Astrocyte (in vitro differentiated cells and primary cell): ENCODE data around the gene PYURF. TPM values are rescaled to one million over a fixed set of nuclear protein-coding genes. Genes with fewer than 3 reads are reported as not detected.

ENCODE experiments used
- DNase-seq: peaks from one replicate; pipeline ENCODE4 v3.0.0-alpha.2; 2010; ENCODE audit warnings: low read depth
- FAIRE-seq: peaks from 2 replicates; lab custom pipeline; 2011; peaks lifted over from hg19 to GRCh38; lab: Jason Lieb, UNC
- H2AFZ ChIP-seq: 2 replicates; pipeline ENCODE4 v1.6.0; 2012; ENCODE audit warnings: low read depth, low read length, inconsistent platforms
- H3K27ac ChIP-seq: 2 replicates; pipeline ENCODE4 v1.5.1; 2011; ENCODE audit warnings: low read depth, low read length, inconsistent platforms
- H3K27me3 ChIP-seq: 2 replicates; pipeline ENCODE4 v1.6.0; 2011; ENCODE audit warnings: low read length, inconsistent platforms; ENCODE audit not compliant: insufficient read depth
- H3K36me3 ChIP-seq: 2 replicates; pipeline ENCODE4 v1.5.1; 2011; ENCODE audit warnings: low read length, inconsistent platforms; ENCODE audit not compliant: insufficient read depth
- H3K4me1 ChIP-seq: 2 replicates; pipeline ENCODE4 v1.5.1; 2011; ENCODE audit warnings: low read length, inconsistent platforms; ENCODE audit not compliant: insufficient read depth
- H3K4me2 ChIP-seq: 2 replicates; pipeline ENCODE4 v1.6.0; 2012; ENCODE audit warnings: low read length, inconsistent platforms
- H3K4me3 ChIP-seq: 2 replicates; pipeline ENCODE4 v1.5.1; 2011; ENCODE audit warnings: low read depth, mild to moderate bottlenecking, low read length, inconsistent platforms; ENCODE audit not compliant: insufficient read depth
- H3K79me2 ChIP-seq: 2 replicates; pipeline ENCODE4 v1.6.0; 2012; ENCODE audit warnings: mild to moderate bottlenecking, low read length, inconsistent platforms; ENCODE audit not compliant: insufficient read depth
- H3K9ac ChIP-seq: 2 replicates; pipeline ENCODE4 v1.6.0; 2012; ENCODE audit warnings: mild to moderate bottlenecking, low read length, inconsistent platforms
- H3K9me3 ChIP-seq: 2 replicates; pipeline ENCODE4 v1.5.1; 2012; ENCODE audit warnings: low read depth, mild to moderate bottlenecking, low read length, inconsistent platforms; ENCODE audit not compliant: insufficient read depth
- H4K20me1 ChIP-seq: 2 replicates; pipeline ENCODE4 v1.6.0; 2012; ENCODE audit warnings: low read length, inconsistent platforms; ENCODE audit not compliant: insufficient read depth
- H3K27ac Mint-ChIP-seq: one replicate; pipeline ENCODE4 v1.8.0; 2021; ENCODE audit warnings: mild to moderate bottlenecking, mixed read lengths; ENCODE audit not compliant: unreplicated experiment
- H3K27me3 Mint-ChIP-seq: one replicate; pipeline ENCODE4 v1.8.0; 2021; ENCODE audit warnings: low read depth, mixed read lengths; ENCODE audit not compliant: unreplicated experiment
- H3K36me3 Mint-ChIP-seq: one replicate; pipeline ENCODE4 v1.8.0; 2021; ENCODE audit warnings: low read depth, mixed read lengths; ENCODE audit not compliant: unreplicated experiment
- H3K4me1 Mint-ChIP-seq: one replicate; pipeline ENCODE4 v1.8.0; 2021; ENCODE audit warnings: low read depth, mixed read lengths; ENCODE audit not compliant: unreplicated experiment
- H3K4me3 Mint-ChIP-seq: one replicate; pipeline ENCODE4 v1.8.0; 2021; ENCODE audit warnings: mild to moderate bottlenecking, moderate library complexity, mixed read lengths; ENCODE audit not compliant: unreplicated experiment
- H3K9me3 Mint-ChIP-seq: one replicate; pipeline ENCODE4 v1.8.0; 2021; ENCODE audit warnings: mild to moderate bottlenecking, mixed read lengths; ENCODE audit not compliant: unreplicated experiment
- CTCF ChIP-seq: IDR thresholded peaks from 2 replicates; pipeline ENCODE4 v1.5.1; 2011; ENCODE audit warnings: low read depth, mild to moderate bottlenecking, inconsistent platforms, low read length, moderate library complexity; ENCODE audit not compliant: insufficient read depth
- EZH2 ChIP-seq: IDR thresholded peaks from 2 replicates; pipeline ENCODE4 v1.6.1; 2012; ENCODE audit warnings: mild to moderate bottlenecking, low read length, inconsistent platforms; ENCODE audit not compliant: insufficient read depth
- total RNA-seq: library from RNA; stranded (reverse); gene quantifications from 2 replicates; pipeline ENCODE4 v1.2.1, GENCODE V29; 2021

PYURF gene
- total RNA-seq, 1 donor from 2014 or later, result 51.6 TPM

- H3K4me3 Mint-ChIP-seq, result no peak overlapping the region
- DNase-seq, result no peak
- no peak overlapping the region for H2AFZ ChIP-seq
- no peak overlapping the region for H3K9ac ChIP-seq
- no peaks in the 10 kb centered on the region for H3K27me3 Mint-ChIP-seq
- no peaks in the 10 kb centered on the region for H3K36me3 Mint-ChIP-seq
- no peak overlapping the region for H3K27ac Mint-ChIP-seq
- no peaks in the 10 kb centered on the region for H3K9me3 Mint-ChIP-seq
- H3K79me2 ChIP-seq, result no peaks in the 10 kb centered on the region
- no peaks in the 10 kb centered on the region for H4K20me1 ChIP-seq
- H3K27me3 ChIP-seq, result no peaks in the 10 kb centered on the region
- H3K4me1 ChIP-seq, result no peaks in the 10 kb centered on the region
- no peaks in the 10 kb centered on the region for H3K36me3 ChIP-seq
- TF ChIP-seq CTCF, result no peak
- no peak for TF ChIP-seq EZH2
- FAIRE-seq, result no peak
- H3K4me1 Mint-ChIP-seq, result peaks cover 9% of the 10 kb centered on the region
- H3K9me3 ChIP-seq, result no peaks in the 10 kb centered on the region
- H3K27ac ChIP-seq, result no peak overlapping the region
- no peak overlapping the region for H3K4me2 ChIP-seq
- no peak overlapping the region for H3K4me3 ChIP-seq
These were observed 46.2 kb downstream of the PYURF start for GRCh38 chr4:88477229-88477860.

Other genes with a start within 250 kb of the PYURF start
- 39.9 and 42.3 TPM in 2 replicates for gene PPM1K, start 239.2 kb downstream of the PYURF start, total RNA-seq
- 37.3 and 40.2 TPM in 2 replicates for gene HERC6, start 144.9 kb downstream of the PYURF start, total RNA-seq
- gene HERC5, start 66.7 kb downstream of the PYURF start, total RNA-seq, result 23.0 and 27.3 TPM in 2 replicates
- gene HERC3, start 68.7 kb upstream of the PYURF start, total RNA-seq, result 8.5 and 9.3 TPM in 2 replicates
- 3.9 and 4.7 TPM in 2 replicates for gene NAP1L5, start 174.1 kb upstream of the PYURF start, total RNA-seq